ENCODE data around the gene EYA3. TPM values are rescaled to one million over a fixed set of nuclear protein-coding genes. Genes with fewer than 3 reads are reported as not detected.

EYA3 gene
- total and polyA plus RNA-seq, 8 donors = 22.9 to 33.0 (median 29.1) TPM

- no peak overlapping the region for H3K4me3 ChIP-seq
- no peaks in the 10 kb centered on the region for H3K9me3 ChIP-seq
- no peak for TF ChIP-seq CTCF (IDR thresholded peaks at IDR 0.05)
- DNase-seq (no peak), ATAC-seq (no peak)
- H3K36me3 ChIP-seq = no peaks in the 10 kb centered on the region
- H3K27me3 ChIP-seq = no peaks in the 10 kb centered on the region
- H3K27ac ChIP-seq = peak overlapping the region in 1 of 2 donors; percentile 43
- intact Hi-C loops (cut with DNase I) = no loop called here
- peaks cover 0 to 8% of the 10 kb centered on the region in 2 donors for H3K4me1 ChIP-seq
Measured at GRCh38 chr1:28096210-28097099, 8.0 kb upstream of the EYA3 start.

GRCh38 chr1:28091043-28091781 is 2.8 kb upstream of the EYA3 start:
- peaks cover 13 to 38% of the 10 kb centered on the region in 2 donors for H3K4me1 ChIP-seq
- no peak overlapping the region for H3K4me3 ChIP-seq
- H3K36me3 ChIP-seq = no peaks in the 10 kb centered on the region
- DNase-seq = peak in 3 of 4 donors; percentile 41 to 72 (median 60)
- H3K27me3 ChIP-seq = no peaks in the 10 kb centered on the region
- peak; percentile 27 for ATAC-seq
- intact Hi-C loops (cut with DNase I) = loop anchor here in 1 of 2 donors (5.0 kb wide), 1 partner anchor 116 kb away; no protein-coding TSS in a partner anchor
- no peaks in the 10 kb centered on the region for H3K9me3 ChIP-seq
- peak overlapping the region in 1 of 2 donors; percentile 45 for H3K27ac ChIP-seq
- TF ChIP-seq CTCF (IDR thresholded peaks at IDR 0.05) = peak; percentile 84 to 91

- DNase-seq = no peak
Measured at GRCh38 chr1:28087614-28088167, 719 bp downstream of the EYA3 start.

GRCh38 chr1:28086651-28087050 is 1.8 kb downstream of the EYA3 start:
- ATAC-seq (no peak), DNase-seq (no peak)
- Histone ChIP-seq H3K4me1 (peaks cover 17 to 53% of the 10 kb centered on the region in 2 donors), H3K27me3 (no peaks in the 10 kb centered on the region), H3K36me3 (no peaks in the 10 kb centered on the region), H3K9me3 (no peaks in the 10 kb centered on the region), H3K4me3 (no peak overlapping the region), H3K27ac (no peak overlapping the region)
- no peak for TF ChIP-seq CTCF (IDR thresholded peaks at IDR 0.05)
- intact Hi-C loops (cut with DNase I) = no loop called here

More at GRCh38 chr1:28087614-28088167, 719 bp downstream of the EYA3 start:
- H3K4me3 ChIP-seq = peak overlapping the region; percentile 62 to 86
- no peak for TF ChIP-seq CTCF (IDR thresholded peaks at IDR 0.05)
- peak; percentile 43 for ATAC-seq
- no peaks in the 10 kb centered on the region for H3K36me3 ChIP-seq
- H3K4me1 ChIP-seq = peaks cover 17 to 55% of the 10 kb centered on the region in 2 donors
- no peaks in the 10 kb centered on the region for H3K9me3 ChIP-seq
- peak overlapping the region; percentile 92 to 96 for H3K27ac ChIP-seq
- H3K27me3 ChIP-seq = no peaks in the 10 kb centered on the region
- intact Hi-C loops (cut with DNase I) = no loop called here

All from left lung (tissue), 10 donors.